ENCODE measurements around the gene RARS2.
"Not testable (repeated sequence)": the region's sequence is repeated elsewhere in the genome, so short reads cannot be mapped to it uniquely, and the experiment has no call there.

Gene RARS2

GRCh38 chr6:87618531-87618930 lies 28.7 kb upstream of the RARS2 start:
- TF ChIP-seq CTCF (IDR thresholded peaks at IDR 0.05), result no peak
- Histone ChIP-seq H3K4me1 (peaks cover 3% of the 10 kb centered on the region), H3K9ac (no peak overlapping the region), H3K36me3 (ENCODE audit: control insufficient read depth, insufficient read depth, low read length) (no peaks in the 10 kb centered on the region), H3K9me3 (ENCODE audit: control insufficient read depth, low read length) (no peaks in the 10 kb centered on the region), H3K27ac (no peak overlapping the region), H3K27me3 (ENCODE audit: control insufficient read depth, insufficient read depth, low read length) (no peaks in the 10 kb centered on the region), H3K4me3 (ENCODE audit: low read depth, low read length) (no peak overlapping the region), H3K4me2 (ENCODE audit: low read length) (no peak overlapping the region), H2AFZ (no peak overlapping the region), H3K79me2 (no peaks in the 10 kb centered on the region)

- no peaks in the 10 kb centered on the region for H3K36me3 ChIP-seq (ENCODE audit: control insufficient read depth, insufficient read depth, low read length)
Measured at GRCh38 chr6:87617405-87617804, 27.6 kb upstream of the RARS2 start.

GRCh38 chr6:87613018-87613417 lies 23.2 kb upstream of the RARS2 start:
- not testable (repeated sequence) for H3K9ac ChIP-seq; H3K4me2 ChIP-seq (ENCODE audit: low read length); H3K27me3 ChIP-seq (ENCODE audit: control insufficient read depth, insufficient read depth, low read length); H3K4me1 ChIP-seq; H3K4me3 ChIP-seq (ENCODE audit: low read depth, low read length); H3K79me2 ChIP-seq; H3K9me3 ChIP-seq (ENCODE audit: control insufficient read depth, low read length); H3K27ac ChIP-seq; H3K36me3 ChIP-seq (ENCODE audit: control insufficient read depth, insufficient read depth, low read length); H2AFZ ChIP-seq

More at GRCh38 chr6:87617405-87617804, 27.6 kb upstream of the RARS2 start:
- no peak for TF ChIP-seq CTCF (IDR thresholded peaks at IDR 0.05)
- Histone ChIP-seq H3K27ac (no peak overlapping the region), H3K79me2 (no peaks in the 10 kb centered on the region), H3K4me2 (ENCODE audit: low read length) (no peak overlapping the region), H3K4me1 (no peaks in the 10 kb centered on the region), H2AFZ (no peak overlapping the region), H3K4me3 (ENCODE audit: low read depth, low read length) (no peak overlapping the region), H3K9ac (no peak overlapping the region), H3K9me3 (ENCODE audit: control insufficient read depth, low read length) (no peaks in the 10 kb centered on the region), H3K27me3 (ENCODE audit: control insufficient read depth, insufficient read depth, low read length) (no peaks in the 10 kb centered on the region)

- Histone ChIP-seq H3K4me3 (ENCODE audit: low read depth, low read length) (no peak overlapping the region), H3K9ac (no peak overlapping the region), H3K4me2 (ENCODE audit: low read length) (no peak overlapping the region), H3K79me2 (no peaks in the 10 kb centered on the region), H3K4me1 (no peaks in the 10 kb centered on the region), H2AFZ (no peak overlapping the region), H3K36me3 (ENCODE audit: control insufficient read depth, insufficient read depth, low read length) (no peaks in the 10 kb centered on the region), H3K9me3 (ENCODE audit: control insufficient read depth, low read length) (no peaks in the 10 kb centered on the region), H3K27ac (no peak overlapping the region), H3K27me3 (ENCODE audit: control insufficient read depth, insufficient read depth, low read length) (no peaks in the 10 kb centered on the region)
- TF ChIP-seq CTCF (IDR thresholded peaks at IDR 0.05), result no peak
Measured at GRCh38 chr6:87608802-87609201, 19.0 kb upstream of the RARS2 start.

GRCh38 chr6:87606199-87606598 lies 16.4 kb upstream of the RARS2 start:
- Histone ChIP-seq H3K79me2 (no peaks in the 10 kb centered on the region), H3K27ac (no peak overlapping the region), H3K27me3 (ENCODE audit: control insufficient read depth, insufficient read depth, low read length) (no peaks in the 10 kb centered on the region), H2AFZ (no peak overlapping the region), H3K9ac (no peak overlapping the region), H3K36me3 (ENCODE audit: control insufficient read depth, insufficient read depth, low read length) (no peaks in the 10 kb centered on the region), H3K4me3 (ENCODE audit: low read depth, low read length) (no peak overlapping the region), H3K4me2 (ENCODE audit: low read length) (no peak overlapping the region), H3K4me1 (no peaks in the 10 kb centered on the region), H3K9me3 (ENCODE audit: control insufficient read depth, low read length) (no peaks in the 10 kb centered on the region)
- no peak for TF ChIP-seq CTCF (IDR thresholded peaks at IDR 0.05)

Measured in parathyroid adenoma (tissue), 2 donors.